HCT116 (cell line): Measurements from ENCODE around the gene SEMA7A.

ENCODE experiments used
- EZH2phosphoT487 ChIP-seq: fragments of 200-600 bp; IDR thresholded peaks from 2 replicates; pipeline ENCODE4 v1.6.1; 2018; ENCODE audit warnings: antibody characterized with exemption, borderline replicate concordance
- ZBTB33 ChIP-seq: IDR thresholded peaks from 2 replicates; pipeline ENCODE4 v1.6.1; 2011; ENCODE audit warnings: mild to moderate bottlenecking, low read length, moderate library complexity; ENCODE audit not compliant: insufficient replicate concordance; ENCODE audit errors: extremely low read depth
- TF ChIP-seq, protein P1 (sequence below), 3 experiments: fragments of 200-600 bp in 1 of 3; sonication (generic) in 1 of 3; IDR thresholded peaks in 2 of 3; conservative IDR thresholded peaks in 1 of 3; 2 replicates each; pipeline ENCODE4 v1.5.1; 2012 to 2017; ENCODE audit warnings: low read depth in 2 of 3, low read length in 2 of 3, antibody characterized with exemption in 1 of 3, borderline replicate concordance in 1 of 3, control low read depth in 1 of 3, mild to moderate bottlenecking in 1 of 3, mixed read lengths in 1 of 3, mixed run types in 1 of 3, moderate library complexity in 1 of 3; ENCODE audit not compliant: insufficient read depth in 1 of 3

DNA sequence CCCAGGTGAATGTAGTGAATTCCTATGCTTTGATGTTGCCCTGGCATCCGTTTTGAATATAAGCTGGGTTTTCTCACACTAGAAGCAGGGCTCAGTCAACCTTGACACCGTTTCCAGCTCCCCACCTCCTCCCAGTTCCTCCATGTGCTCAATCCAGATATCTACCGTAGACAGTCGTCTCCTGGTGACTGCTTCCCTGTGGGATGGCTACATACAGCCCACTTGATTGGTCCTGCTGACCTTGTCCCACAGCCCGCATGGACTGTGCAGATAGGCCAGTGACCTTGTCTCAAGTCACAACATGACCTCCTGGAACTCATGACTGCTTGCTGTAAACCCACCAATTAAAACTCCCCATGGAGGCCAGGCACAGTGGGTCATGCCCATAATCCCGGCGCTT, 8.1 kb downstream of the SEMA7A start:
- no peak for TF ChIP-seq EZH2phosphoT487
- TF ChIP-seq, protein P1, sequence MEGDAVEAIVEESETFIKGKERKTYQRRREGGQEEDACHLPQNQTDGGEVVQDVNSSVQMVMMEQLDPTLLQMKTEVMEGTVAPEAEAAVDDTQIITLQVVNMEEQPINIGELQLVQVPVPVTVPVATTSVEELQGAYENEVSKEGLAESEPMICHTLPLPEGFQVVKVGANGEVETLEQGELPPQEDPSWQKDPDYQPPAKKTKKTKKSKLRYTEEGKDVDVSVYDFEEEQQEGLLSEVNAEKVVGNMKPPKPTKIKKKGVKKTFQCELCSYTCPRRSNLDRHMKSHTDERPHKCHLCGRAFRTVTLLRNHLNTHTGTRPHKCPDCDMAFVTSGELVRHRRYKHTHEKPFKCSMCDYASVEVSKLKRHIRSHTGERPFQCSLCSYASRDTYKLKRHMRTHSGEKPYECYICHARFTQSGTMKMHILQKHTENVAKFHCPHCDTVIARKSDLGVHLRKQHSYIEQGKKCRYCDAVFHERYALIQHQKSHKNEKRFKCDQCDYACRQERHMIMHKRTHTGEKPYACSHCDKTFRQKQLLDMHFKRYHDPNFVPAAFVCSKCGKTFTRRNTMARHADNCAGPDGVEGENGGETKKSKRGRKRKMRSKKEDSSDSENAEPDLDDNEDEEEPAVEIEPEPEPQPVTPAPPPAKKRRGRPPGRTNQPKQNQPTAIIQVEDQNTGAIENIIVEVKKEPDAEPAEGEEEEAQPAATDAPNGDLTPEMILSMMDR (IDR thresholded peaks at IDR 0.05 in 2 of 3, conservative IDR thresholded peaks at IDR 0.05 in 1 of 3; ENCODE audit: borderline replicate concordance in 1 of 3, insufficient read depth in 1 of 3, low read depth in 2 of 3, low read length in 2 of 3): no peak
- no peak for TF ChIP-seq ZBTB33
